Liver (tissue), 3 donors: ENCODE measurements around the gene LIPE.

Experiments used
- EGR1 ChIP-seq, 2 donors: IDR thresholded peaks; 2 replicates each; pipeline ENCODE4 v1.6.1; 2016 to 2018; ENCODE audit warnings: antibody characterized with exemption in 2 of 2, low read depth in 2 of 2
- FOXA2 ChIP-seq: IDR thresholded peaks from 2 replicates; pipeline ENCODE4 v1.6.1; 2016; ENCODE audit warnings: antibody characterized with exemption
- HNF4A ChIP-seq, 2 donors: conservative IDR thresholded peaks; 2 replicates each; pipeline ENCODE4 v1.6.1; 2016; ENCODE audit warnings: antibody characterized with exemption in 2 of 2, mild to moderate bottlenecking in 2 of 2
- RAD21 ChIP-seq, 2 donors: IDR thresholded peaks; 2 replicates each; pipeline ENCODE4 v1.6.1; 2016; ENCODE audit warnings: antibody characterized with exemption in 2 of 2, mild to moderate bottlenecking in 2 of 2
- RXRA ChIP-seq, 2 donors: IDR thresholded peaks; 2 replicates each; pipeline ENCODE4 v1.6.1; 2017 to 2018; ENCODE audit warnings: antibody characterized with exemption in 2 of 2, mild to moderate bottlenecking in 1 of 2
- TAF1 ChIP-seq: conservative IDR thresholded peaks from 2 replicates; pipeline ENCODE4 v1.6.1; 2016; ENCODE audit warnings: antibody characterized with exemption, mild to moderate bottlenecking
- TF ChIP-seq, protein P1 (sequence below): fragments of 150-350 bp; IDR thresholded peaks from 2 replicates; pipeline ENCODE4 v1.5.1; 2017; ENCODE audit warnings: improper control_type of control experiment, low read depth, low read length; ENCODE audit not compliant: missing input control
- TF ChIP-seq, protein P2 (sequence below): IDR thresholded peaks from 2 replicates; pipeline ENCODE4 v1.6.1; 2016; ENCODE audit warnings: antibody characterized with exemption, mild to moderate bottlenecking
- TF ChIP-seq, protein P3 (sequence below): IDR thresholded peaks from 2 replicates; pipeline ENCODE4 v1.6.1; 2016; ENCODE audit warnings: antibody characterized with exemption
- donor health status: healthy.
- donor health status: healthy.

DNA sequence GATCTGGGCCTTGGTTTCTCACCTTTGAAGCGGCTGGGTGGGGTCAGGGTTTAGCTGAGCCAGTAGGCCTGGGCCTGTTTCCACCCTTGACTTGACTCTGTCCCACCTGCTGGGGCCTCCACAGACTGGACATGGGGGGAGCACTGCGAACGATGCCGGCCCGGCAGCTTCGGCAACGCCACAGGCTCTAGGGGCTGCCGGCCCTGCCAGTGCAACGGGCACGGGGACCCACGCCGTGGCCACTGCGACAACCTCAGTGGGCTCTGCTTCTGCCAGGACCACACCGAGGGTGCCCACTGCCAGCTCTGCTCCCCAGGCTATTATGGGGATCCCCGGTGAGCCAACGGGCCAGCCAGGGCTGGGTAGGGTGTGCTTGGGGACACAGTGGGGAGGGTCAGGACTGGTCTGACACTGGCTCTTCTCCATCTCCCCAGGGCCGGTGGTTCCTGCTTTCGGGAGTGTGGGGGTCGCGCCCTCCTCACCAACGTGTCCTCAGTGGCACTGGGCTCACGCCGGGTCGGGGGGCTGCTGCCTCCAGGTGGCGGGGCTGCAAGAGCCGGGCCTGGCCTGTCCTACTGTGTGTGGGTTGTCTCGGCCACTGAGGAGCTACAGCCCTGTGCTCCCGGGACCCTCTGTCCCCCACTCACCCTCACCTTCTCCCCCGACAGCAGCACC is 73.7 kb downstream of the LIPE start:
- no peak for TF ChIP-seq RXRA (IDR thresholded peaks at IDR 0.05)
- TF ChIP-seq, protein P1, sequence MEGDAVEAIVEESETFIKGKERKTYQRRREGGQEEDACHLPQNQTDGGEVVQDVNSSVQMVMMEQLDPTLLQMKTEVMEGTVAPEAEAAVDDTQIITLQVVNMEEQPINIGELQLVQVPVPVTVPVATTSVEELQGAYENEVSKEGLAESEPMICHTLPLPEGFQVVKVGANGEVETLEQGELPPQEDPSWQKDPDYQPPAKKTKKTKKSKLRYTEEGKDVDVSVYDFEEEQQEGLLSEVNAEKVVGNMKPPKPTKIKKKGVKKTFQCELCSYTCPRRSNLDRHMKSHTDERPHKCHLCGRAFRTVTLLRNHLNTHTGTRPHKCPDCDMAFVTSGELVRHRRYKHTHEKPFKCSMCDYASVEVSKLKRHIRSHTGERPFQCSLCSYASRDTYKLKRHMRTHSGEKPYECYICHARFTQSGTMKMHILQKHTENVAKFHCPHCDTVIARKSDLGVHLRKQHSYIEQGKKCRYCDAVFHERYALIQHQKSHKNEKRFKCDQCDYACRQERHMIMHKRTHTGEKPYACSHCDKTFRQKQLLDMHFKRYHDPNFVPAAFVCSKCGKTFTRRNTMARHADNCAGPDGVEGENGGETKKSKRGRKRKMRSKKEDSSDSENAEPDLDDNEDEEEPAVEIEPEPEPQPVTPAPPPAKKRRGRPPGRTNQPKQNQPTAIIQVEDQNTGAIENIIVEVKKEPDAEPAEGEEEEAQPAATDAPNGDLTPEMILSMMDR, result no peak
- TF ChIP-seq, protein P2, sequence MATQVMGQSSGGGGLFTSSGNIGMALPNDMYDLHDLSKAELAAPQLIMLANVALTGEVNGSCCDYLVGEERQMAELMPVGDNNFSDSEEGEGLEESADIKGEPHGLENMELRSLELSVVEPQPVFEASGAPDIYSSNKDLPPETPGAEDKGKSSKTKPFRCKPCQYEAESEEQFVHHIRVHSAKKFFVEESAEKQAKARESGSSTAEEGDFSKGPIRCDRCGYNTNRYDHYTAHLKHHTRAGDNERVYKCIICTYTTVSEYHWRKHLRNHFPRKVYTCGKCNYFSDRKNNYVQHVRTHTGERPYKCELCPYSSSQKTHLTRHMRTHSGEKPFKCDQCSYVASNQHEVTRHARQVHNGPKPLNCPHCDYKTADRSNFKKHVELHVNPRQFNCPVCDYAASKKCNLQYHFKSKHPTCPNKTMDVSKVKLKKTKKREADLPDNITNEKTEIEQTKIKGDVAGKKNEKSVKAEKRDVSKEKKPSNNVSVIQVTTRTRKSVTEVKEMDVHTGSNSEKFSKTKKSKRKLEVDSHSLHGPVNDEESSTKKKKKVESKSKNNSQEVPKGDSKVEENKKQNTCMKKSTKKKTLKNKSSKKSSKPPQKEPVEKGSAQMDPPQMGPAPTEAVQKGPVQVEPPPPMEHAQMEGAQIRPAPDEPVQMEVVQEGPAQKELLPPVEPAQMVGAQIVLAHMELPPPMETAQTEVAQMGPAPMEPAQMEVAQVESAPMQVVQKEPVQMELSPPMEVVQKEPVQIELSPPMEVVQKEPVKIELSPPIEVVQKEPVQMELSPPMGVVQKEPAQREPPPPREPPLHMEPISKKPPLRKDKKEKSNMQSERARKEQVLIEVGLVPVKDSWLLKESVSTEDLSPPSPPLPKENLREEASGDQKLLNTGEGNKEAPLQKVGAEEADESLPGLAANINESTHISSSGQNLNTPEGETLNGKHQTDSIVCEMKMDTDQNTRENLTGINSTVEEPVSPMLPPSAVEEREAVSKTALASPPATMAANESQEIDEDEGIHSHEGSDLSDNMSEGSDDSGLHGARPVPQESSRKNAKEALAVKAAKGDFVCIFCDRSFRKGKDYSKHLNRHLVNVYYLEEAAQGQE, result no peak
- no peak for TF ChIP-seq TAF1
- no peak for TF ChIP-seq RAD21 (IDR thresholded peaks at IDR 0.05)
- no peak for TF ChIP-seq EGR1 (IDR thresholded peaks at IDR 0.05; ENCODE audit: low read depth in 2 of 2)
- TF ChIP-seq, protein P3, sequence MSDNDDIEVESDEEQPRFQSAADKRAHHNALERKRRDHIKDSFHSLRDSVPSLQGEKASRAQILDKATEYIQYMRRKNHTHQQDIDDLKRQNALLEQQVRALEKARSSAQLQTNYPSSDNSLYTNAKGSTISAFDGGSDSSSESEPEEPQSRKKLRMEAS, result no peak
- TF ChIP-seq FOXA2, result no peak
- TF ChIP-seq HNF4A (conservative IDR thresholded peaks at IDR 0.05), result no peak
